Measurements from ENCODE around the gene NSMCE1.

DNA sequence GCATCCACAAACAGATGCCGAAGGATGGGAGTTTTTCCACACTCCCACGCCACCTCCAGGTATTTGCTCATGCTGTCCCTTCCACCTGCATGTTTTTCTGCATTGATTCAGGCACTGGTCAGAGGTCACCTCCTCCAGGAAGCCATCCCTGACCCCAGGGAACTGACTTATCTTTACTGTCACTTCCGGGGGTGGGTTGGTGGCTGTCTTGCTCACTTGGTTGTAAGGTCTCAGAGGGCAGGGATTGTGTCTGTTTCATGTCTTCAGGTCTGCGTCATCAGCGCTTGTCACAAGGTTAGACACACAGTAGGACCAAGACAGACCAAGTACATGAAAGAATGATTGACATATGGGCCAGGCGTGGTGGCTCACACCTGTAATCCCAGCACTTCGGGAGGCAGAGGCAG, 43.3 kb upstream of the NSMCE1 start:
- TF ChIP-seq, protein P1, sequence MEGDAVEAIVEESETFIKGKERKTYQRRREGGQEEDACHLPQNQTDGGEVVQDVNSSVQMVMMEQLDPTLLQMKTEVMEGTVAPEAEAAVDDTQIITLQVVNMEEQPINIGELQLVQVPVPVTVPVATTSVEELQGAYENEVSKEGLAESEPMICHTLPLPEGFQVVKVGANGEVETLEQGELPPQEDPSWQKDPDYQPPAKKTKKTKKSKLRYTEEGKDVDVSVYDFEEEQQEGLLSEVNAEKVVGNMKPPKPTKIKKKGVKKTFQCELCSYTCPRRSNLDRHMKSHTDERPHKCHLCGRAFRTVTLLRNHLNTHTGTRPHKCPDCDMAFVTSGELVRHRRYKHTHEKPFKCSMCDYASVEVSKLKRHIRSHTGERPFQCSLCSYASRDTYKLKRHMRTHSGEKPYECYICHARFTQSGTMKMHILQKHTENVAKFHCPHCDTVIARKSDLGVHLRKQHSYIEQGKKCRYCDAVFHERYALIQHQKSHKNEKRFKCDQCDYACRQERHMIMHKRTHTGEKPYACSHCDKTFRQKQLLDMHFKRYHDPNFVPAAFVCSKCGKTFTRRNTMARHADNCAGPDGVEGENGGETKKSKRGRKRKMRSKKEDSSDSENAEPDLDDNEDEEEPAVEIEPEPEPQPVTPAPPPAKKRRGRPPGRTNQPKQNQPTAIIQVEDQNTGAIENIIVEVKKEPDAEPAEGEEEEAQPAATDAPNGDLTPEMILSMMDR (IDR thresholded peaks at IDR 0.05): no peak
- no peak for TF ChIP-seq POLR2A (IDR thresholded peaks at IDR 0.05)
